ACC112 (cell line): Measurements from ENCODE around the gene ZNF263.

Source experiments
- H2AFZ ChIP-seq: fragments of 200-600 bp; sonication (generic); one replicate; pipeline ENCODE4 v1.6.0; 2017; ENCODE audit warnings: antibody characterized with exemption, low read length; ENCODE audit not compliant: unreplicated experiment
- H3K27ac ChIP-seq: fragments of 200-600 bp; sonication (generic); 2 replicates; pipeline ENCODE4 v1.5.1; 2014; ENCODE audit warnings: low read depth, mild to moderate bottlenecking, antibody characterized with exemption, low read length, moderate library complexity
- H3K27me3 ChIP-seq: fragments of 200-600 bp; sonication (generic); 2 replicates; pipeline ENCODE4 v1.6.1; 2014; ENCODE audit warnings: mild to moderate bottlenecking, antibody characterized with exemption, low read length, moderate library complexity, mixed read lengths; ENCODE audit not compliant: insufficient read depth
- H3K36me3 ChIP-seq: fragments of 200-600 bp; sonication (generic); 2 replicates; pipeline ENCODE4 v1.6.1; 2016; ENCODE audit warnings: mild to moderate bottlenecking, antibody characterized with exemption, low read length, moderate library complexity, mixed read lengths; ENCODE audit not compliant: insufficient read depth
- H3K4me1 ChIP-seq: fragments of 200-600 bp; sonication (generic); one replicate; pipeline ENCODE4 v1.6.1; 2016; ENCODE audit warnings: low read length, mixed read lengths; ENCODE audit not compliant: insufficient read depth, unreplicated experiment, control insufficient read depth
- H3K4me3 ChIP-seq: fragments of 200-600 bp; sonication (generic); 2 replicates; pipeline ENCODE4 v1.5.1; 2014; ENCODE audit warnings: mild to moderate bottlenecking, low read depth, low read length
- H3K79me2 ChIP-seq: fragments of 200-600 bp; sonication (generic); one replicate; pipeline ENCODE4 v1.6.0; 2016; ENCODE audit warnings: low read length; ENCODE audit not compliant: control insufficient read depth, unreplicated experiment, insufficient read depth

Gene ZNF263

GRCh38 chr16:3327514-3327913 is 44.2 kb downstream of the ZNF263 start:
- no peak overlapping the region for H2AFZ ChIP-seq
- H3K4me3 ChIP-seq = no peak overlapping the region
- no peak overlapping the region for H3K27ac ChIP-seq
- no peaks in the 10 kb centered on the region for H3K4me1 ChIP-seq
- H3K27me3 ChIP-seq = peaks cover 10% of the 10 kb centered on the region
- H3K79me2 ChIP-seq = no peaks in the 10 kb centered on the region
- no peaks in the 10 kb centered on the region for H3K36me3 ChIP-seq

GRCh38 chr16:3328104-3328503 is 44.8 kb downstream of the ZNF263 start:
- H3K27ac ChIP-seq = no peak overlapping the region
- H3K4me3 ChIP-seq = no peak overlapping the region
- no peaks in the 10 kb centered on the region for H3K36me3 ChIP-seq
- H3K27me3 ChIP-seq = peaks cover 10% of the 10 kb centered on the region
- H3K4me1 ChIP-seq = no peaks in the 10 kb centered on the region
- H3K79me2 ChIP-seq = no peaks in the 10 kb centered on the region
- no peak overlapping the region for H2AFZ ChIP-seq

GRCh38 chr16:3328643-3329042 is 45.4 kb downstream of the ZNF263 start:
- Histone ChIP-seq H3K27ac (no peak overlapping the region), H3K4me1 (no peaks in the 10 kb centered on the region), H2AFZ (no peak overlapping the region), H3K27me3 (peaks cover 10% of the 10 kb centered on the region), H3K36me3 (no peaks in the 10 kb centered on the region), H3K79me2 (no peaks in the 10 kb centered on the region), H3K4me3 (no peak overlapping the region)
